Fibroblast of upper back skin (primary cell): ENCODE measurements around the gene NCKAP5L.
"Not testable (repeated sequence)": the region's sequence is repeated elsewhere in the genome, so short reads cannot be mapped to it uniquely, and the experiment has no call there.

Experiments
- DNase-seq: peaks from one replicate; pipeline ENCODE4 v3.0.0-alpha.2; 2013

The NCKAP5L gene

DNA sequence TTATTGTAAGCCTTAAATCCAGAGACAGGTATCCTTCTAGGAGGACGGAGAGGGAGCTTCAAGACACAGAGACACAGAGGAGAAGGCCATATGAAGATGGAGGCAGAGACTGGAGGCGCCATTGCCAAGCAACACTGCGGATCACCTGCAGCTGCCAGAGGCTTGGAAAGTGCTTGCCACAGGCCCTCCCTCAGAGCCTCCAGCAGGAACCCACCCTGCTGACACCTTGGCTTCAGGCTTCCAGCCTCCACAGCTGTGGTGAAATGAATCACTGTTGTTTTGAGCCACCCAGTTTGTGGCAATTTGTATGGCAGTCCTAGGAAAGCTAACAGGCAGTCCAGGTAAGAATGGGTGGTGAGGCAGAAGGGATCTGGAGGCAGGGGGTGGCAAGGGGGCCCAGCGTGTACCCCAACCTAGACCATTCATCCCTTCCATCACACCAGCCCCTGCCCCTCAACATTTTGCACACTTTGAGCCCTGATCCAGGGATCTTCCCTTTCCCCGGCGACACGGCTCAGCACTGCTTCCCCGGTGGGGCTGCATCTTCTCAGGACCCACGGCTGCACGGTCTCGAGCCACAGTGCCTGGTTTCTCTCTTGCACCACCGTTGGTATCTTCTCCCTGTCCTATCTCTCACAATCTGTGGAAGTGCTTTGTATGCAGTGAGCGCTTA is 37.0 kb upstream of the NCKAP5L start:
- DNase-seq = no peak

DNA sequence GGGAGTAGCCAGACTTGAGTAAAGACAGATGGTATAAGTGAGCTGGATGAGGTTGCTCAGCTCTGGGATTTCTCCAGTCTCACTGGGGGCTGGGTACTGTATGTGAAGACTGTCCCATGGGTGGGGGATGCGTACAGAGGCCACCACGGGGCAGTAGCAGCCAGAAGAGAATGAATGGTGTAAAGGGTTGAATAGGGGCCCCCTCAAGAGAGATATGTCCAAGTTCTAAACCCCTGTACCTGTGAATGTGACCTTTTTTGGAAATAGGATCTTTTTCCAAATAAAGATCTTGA is 36.5 kb upstream of the NCKAP5L start:
- DNase-seq = no peak

DNA sequence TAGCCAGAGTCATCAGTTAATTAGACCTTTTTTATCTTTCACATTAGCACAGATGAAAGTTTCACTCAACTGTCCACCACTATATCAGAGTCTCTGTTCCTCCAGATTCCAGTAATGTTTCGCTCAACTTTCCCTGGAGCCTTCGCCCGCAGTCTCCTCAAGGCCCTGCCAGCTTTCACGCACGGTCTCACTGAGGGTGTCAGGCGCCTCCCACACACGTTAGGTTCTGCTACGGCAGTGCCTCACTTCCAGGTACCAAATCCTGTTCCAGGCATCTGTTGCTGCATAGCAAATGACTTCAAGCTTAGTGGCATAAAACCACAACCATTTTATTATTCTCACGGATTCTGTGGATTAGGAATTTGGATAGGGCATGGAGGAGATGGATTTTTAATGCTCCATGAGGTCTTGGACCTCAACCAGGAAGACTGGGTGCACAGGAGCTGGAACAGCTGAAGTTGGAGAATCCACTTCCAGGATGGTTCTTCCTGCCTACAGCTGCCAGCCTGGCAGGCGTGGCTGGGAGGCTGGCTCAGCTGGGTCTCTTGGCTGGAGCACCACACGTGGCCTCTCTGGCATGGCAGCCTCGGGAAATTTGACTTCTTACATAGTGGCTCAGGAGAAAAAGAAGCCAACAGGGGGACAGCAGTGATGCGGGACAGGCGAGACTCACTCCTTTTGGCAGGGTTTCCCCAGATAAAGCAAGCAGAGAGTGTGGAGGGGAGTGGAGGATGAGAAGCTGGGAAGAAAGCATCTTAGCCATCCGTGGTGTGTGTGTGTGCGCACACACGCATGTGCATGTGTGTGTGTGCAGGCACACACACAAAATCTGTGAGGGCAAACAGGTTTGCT is 36.0 kb upstream of the NCKAP5L start:
- no peak for DNase-seq

DNA sequence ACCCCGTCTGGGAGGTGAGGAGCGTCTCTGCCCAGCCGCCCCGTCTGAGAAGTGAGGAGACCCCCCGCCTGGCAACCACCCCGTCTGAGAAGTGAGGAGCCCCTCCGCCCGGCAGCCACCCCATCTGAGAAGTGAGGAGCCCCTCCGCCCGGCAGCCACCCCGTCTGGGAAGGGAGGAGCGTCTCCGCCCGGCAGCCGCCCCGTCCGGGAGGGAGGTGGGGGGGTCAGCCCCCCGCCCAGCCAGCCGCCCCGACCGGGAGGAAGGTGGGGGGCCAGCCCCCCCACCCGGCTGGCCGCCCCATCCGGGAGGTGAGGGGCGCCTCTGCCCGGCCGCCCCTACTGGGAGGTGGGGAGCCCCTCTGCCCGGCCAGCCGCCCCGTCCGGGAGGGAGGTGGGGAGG is 32.7 kb upstream of the NCKAP5L start:
- DNase-seq = not testable (repeated sequence)

DNA sequence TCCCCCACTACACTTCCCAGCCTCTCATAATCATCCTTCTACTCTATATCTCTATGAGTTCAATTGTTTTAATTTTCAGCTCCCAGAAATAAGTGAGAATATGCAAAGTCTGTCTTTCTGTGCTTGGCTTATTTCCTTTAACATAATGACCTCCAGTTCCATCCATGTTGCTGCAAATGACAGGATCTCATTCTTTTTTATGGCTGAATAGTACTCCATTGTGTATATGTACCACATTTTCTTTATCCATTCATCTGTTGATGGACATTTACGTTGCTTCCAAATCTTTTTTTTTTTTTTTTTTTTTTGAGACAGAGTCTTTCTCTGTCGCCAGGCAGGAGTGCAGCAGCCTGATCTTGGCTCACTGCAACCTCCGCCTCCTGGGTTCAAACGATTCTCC is 27.7 kb upstream of the NCKAP5L start:
- not testable (repeated sequence) for DNase-seq

DNA sequence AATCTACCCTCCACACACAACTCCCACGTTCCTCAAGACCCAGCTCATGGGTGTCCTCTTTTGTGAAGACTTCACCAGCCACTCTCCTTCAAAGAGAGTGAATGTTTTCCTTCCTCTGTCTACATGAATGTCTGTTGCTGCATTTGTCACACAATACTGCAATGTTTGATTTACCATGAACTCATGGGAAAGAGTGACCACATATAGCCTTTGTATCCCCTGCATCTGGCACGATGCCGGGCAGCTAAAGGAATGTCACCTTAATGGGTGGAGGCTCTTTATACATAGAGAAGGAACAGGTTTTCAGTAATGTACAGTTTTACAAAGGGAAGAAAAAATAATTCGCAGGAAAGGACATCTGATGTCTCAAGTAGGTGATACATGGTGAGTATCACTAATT is 26.8 kb upstream of the NCKAP5L start:
- no peak for DNase-seq

DNA sequence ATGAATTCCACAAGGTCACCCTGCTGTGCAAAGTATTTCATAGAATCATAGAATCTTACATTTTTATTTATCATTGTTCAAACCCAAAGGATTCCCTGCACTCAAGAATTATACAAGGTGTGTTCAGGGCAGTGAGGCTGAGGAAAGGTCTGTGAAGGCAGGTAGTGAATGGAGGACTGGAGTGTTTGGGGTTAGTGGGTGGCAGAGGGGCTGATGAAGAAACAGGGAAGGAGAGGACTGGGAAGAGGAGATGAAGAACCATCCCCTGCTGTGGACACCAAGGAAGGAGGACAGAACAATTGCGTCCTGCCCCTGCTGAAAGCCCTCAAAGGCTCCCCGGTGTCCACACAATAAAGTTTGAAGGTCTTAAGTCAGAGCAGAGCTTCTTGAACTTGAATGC is 25.5 kb upstream of the NCKAP5L start:
- DNase-seq = no peak

DNA sequence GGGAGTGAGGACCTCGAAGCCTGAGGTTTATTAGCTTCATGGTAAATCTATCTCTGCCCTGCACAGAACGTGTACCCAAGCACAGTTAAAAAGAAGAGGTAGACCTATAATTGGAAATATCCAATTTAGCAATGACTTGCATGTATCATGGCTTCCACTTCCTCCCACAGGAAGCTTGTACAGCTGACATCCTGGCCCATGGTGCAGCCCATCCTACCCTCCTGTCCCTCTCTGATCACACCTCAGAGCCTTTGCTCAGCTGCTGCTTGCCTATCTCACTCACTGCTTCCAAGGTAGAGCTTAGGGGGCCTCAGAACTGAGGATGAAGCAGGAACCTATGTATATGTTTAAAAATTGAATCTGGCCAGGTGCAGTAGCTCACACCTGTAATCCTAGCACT is 18.9 kb upstream of the NCKAP5L start:
- no peak for DNase-seq

DNA sequence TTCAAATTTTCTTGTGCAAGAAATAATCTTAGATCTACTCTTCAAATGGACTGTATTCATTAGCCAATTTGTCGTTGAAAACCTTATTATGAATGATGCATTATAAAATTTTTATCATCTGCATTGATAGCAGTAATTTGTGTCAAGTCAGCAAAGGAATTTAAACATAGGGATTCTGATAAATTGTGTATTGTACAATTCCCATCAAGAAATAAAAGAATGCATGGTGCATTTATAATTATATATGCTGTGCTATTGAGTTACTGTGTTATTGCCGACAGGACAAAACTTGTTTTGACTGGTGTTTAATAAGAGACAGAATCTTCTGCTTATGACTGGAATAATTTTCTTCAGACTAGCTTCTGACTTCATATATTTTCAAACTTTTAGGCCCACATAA is 17.8 kb upstream of the NCKAP5L start:
- DNase-seq = no peak

DNA sequence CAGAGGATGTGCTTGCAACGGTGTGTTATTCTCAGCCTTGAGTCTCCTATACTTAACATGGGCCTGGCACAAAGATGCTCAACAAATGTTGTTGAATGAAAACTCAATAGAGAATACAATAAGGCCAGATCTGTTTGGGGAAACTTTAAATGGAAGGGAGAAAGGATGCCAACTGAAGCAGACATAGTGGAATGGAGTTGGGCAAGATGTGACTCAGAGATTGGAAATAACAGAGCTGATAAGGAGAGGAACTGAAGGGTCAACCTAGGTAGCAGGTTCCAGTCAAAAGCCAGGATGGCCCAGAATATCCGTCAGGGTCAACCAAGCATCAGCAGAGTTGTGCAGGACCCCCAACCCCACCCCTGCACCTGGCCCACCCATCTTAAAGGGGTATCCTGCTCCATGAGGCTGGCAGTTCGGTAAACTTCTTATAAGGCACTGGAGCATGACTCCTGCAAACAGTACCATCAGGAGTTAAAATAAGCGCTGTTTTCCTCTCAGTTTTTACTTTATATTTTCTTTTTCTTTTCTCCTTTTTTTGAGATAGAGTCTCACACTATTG is 15.7 kb upstream of the NCKAP5L start:
- DNase-seq = no peak

DNA sequence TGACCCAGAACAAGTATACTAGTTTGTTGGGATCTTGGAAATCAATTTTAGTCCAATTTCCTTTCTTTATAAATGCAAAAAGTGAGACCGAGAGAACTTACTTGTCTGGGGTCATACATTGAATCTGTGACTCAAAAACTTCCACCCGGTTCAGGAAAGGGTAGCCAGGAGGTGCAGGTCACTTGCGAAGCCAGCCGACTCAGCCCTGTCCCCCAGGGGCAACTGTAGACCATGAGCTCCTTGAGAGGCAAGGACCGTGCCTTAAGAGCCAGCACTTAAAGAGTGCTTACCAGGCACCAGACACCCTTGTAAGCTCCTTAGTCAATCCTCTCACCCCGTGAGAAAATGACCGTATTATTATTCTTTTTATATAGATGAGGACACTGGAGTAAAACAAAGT is 15.2 kb upstream of the NCKAP5L start:
- DNase-seq = no peak

DNA sequence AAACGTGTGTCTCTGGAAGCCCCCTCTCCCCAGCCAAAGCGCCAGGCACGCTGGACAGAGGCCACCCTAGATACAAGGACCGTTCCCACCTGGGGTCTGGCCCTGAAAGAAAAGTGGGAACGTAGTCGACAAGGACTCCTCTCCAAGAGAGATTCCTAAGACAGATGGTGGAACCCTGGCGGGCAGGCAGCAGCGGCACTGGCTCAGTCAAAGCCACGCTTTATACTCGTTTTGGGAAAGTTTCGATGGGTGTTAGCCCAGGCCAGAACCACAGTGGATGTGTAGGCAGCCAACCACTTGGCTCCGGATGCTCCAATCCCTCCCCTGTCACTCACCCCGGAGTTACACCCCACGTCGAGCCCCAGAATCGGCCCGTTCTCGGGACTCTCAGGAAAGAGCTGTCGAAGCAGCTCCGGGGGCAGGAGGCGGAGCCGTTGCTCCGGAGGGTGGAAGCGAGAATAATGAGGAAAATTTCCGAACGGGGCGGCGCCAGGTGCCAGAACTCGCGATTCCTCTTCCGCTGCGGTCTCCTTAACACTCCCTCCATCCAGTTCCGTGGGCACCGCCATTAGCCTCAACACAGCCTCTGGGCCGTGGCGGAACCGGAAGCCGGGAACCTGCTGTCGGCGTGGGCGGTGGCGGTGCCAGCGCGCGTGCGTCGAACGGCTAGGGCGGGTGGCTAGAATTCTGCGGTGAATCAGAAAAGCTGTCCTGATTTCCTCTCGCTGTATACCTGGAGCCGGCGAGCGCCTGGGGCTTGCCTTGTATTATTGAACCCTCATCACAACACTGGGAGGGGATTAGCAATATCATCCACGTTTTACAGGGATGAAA is 14.5 kb upstream of the NCKAP5L start, which contains the start of gene BCDIN3D:
TSS of gene BCDIN3D (minus strand) at position 588 of the 834 bp plus-strand sequence. CDS start at position 569, 19 bp downstream.
- DNase-seq = peak; percentile 91

DNA sequence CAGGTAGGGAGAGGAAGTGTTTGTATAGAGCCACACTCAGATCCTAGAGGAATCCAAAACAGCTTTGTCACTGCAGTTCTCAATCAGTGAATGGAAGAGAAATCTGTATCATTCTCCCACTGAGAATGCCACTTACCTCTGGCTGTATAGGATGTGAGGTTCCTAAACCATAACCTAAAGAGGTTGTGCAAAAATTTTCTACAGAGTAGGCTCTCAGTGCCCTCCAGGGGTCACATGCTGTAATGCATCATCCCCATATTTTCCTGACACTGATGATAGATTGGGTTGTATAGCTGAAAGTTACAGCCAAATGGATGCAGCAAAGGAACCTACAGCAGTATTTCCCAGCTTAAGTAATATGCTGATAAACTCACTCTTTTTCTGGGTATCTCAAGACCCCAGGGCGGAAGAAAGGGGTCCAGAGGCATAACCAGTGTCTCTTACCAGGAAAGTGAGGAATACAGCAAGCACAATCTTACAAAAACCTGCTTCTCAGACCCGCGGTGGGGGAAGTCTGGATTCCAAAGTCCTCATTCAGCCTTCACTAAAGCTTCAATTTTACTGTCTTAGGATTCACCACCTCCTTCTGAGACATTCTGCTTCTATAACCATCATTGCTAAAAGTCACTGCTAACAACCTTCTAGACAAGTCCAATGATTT is 10.9 kb upstream of the NCKAP5L start:
- peak; percentile 57 for DNase-seq

DNA sequence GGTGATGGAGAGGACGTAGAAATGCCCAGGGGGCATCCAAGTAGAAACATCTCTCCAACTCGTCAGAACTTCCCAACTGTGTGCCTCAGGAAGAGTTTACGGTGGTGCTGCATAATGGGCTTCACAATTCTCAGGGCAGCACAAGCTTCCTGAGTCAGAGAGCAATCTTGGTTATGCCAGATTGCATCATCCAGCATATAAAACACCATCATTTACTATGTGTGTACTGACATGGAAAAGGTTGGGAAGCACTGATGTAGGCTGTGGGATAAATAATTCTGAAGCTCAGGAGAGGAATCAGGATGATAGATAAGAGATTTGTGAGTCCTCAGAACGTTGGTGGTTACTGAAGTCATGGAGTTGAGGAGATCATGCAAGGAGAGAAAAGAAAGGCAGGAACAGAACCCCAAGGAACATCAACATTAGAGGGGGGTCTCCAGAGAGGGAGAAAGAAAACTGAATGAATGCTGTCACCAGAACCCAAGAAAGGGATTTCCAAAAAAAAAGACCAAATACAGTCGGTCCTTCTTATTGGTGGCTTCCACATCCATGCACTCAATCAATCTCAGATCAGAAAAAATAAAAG is 4.7 kb upstream of the NCKAP5L start:
- DNase-seq = peak; percentile 88

DNA sequence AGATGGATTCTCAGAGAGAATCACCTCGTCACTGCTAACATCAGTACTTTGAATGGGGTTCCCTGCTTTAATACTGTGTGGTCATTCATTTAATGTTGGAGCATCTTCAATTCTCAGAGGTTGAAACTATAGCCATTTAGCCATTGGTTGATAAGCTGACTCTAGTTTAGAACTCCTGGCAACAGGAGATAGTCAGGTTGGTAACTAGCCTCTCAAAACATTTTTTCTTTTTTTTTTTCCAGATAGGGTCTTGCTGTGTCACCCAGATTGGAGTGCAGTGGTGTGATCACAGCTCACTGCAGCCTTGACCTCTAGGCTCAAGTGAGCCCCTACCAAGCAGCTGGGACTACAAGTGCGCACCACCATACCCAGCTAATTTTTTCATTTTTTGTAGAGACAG is 3.5 kb upstream of the NCKAP5L start:
- DNase-seq = no peak

DNA sequence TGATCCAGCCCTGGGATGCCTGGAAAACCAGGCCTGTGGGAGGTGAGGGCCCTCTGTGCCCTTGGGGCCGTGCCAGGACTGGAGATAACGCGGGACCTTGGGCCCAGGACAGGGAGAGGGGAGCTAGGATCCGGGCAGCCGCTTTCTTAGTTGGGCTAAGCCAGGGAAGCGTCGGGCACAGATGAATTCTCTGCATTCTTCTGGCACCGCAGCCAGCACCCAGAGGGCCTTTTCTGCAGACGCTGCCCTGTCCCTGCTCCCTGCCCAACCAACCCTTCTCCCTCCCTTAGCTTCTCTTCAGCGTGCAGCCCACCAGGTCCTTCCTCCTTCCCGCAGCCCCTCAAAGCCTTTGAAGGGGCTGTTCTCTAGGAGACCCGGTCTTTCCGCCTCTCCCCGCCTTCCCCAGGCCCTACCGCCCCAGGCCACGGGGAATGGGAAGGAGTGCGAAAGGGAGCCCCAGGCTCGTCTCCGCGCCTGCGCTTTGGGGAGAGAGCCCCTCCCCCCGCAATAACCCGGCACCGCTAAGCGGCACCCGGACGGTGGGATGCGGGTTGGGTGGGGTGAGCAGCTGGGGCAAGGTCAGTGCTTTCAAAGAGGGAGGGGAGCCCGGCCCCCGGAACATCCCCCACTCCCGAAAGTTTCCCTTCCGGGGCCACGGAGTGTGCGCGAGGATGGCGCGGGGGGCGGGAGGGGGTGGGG is 663 bp downstream of the NCKAP5L start:
- DNase-seq = peak; percentile 57

DNA sequence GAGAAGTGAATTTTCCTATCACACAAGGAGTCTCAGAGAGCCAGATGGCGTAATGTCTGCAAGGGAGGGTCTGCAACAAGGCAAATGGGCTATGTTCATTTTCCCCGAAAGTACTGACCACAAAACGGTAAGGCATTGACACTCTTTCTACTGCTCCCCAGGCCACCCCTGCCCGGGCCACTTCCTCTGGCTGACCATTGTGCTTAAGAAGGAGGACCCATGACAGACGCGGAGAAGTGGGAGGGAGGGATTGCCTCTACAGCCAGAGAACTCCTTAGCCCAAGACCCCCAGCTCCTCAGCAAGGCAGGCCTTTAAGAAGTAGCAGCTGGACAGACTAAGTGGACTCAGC is 1.2 kb downstream of the NCKAP5L start:
- no peak for DNase-seq

DNA sequence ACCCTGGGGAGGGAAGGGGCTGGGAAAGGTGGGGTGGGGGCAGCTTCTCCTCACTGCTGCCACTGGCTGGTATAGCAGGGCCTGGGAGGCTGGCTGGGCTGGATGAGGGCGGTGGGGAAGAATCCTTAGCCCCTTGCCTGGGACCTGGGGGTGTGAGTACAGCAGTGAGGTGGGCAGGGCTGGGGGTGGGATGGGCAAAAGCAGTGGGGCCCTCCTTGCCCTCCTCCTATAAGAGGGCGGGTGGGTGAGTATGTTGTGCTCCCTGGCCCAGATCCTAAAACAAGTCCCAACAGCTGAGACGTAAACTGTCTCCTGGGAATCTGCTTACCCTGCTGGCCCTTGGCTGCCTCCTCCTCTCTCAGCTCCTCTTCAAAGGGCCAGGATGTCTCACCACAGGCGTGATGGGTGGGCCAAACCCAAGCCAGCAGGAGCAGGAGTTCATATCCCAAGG is 2.2 kb downstream of the NCKAP5L start:
- DNase-seq = peak; percentile 44

DNA sequence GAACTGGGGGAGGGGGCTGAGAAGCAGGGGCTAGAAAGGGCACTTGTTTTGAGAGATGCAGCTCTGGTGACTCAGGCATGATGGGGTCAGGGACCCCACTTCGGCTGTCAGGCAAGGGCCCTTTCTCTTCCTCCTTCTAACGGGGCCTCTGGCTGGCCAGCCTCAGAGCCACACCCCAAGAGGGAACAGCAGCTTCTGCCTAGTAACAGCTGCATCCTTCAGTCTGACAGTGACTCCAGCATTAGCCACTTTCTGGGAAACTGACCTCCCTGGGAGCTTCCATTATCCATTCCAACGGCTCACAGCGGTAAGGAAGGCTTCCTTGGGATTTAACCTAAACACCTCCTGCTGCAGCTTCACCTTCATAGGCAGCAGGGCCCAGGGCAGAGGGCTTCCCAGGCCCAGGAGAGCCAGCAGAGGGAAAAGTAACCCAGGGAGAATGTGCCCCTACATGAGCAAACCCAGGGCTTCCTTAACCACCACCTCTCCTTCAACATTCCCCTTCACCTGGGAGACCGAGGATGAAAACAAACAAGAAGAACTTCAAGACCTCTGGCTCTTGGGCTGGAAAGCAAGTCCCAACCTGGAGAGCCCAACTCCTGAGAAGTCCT is 2.7 kb downstream of the NCKAP5L start:
- DNase-seq = peak; percentile 40

DNA sequence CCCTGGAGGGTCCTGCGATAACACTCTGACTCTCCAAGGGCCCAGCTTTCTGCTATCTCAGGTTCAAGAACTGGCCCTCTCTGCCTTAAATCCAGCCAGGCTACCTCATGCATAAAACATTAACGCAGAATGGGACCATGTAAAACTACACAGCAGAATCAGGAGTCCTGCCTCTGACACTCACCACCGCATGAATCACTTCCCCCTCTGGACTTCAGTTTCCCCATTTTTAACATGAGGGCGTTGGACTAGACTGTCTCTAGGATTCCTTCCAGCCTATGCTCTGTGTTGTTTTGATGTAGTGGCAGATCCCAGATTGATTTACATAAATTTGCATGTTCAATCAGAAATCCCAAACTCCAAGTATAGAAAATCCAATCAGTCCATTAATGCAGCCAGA is 3.3 kb downstream of the NCKAP5L start:
- DNase-seq = peak; percentile 49

DNA sequence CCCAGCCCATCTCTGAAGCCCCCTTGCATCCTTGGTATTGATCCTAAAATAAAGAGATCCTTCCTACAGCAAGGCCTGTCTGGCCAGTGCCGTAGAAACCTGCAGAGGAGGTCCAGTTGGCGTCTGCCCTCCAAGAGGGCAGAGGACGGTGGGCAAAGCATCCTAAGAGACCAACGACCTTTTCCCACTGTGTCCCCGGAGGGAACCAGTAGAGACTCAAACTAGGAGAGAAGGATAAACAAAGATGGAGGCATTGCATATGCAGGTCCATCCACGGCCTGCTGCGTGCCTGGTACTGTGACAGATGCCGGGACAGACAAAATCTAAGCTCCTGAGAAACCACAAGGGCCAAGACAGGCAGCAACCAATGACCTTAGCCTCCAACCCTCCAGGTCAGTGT is 3.8 kb downstream of the NCKAP5L start:
- no peak for DNase-seq
